Measurements from ENCODE around the gene DPYD.
A peak's percentile ranks its signal among the peaks of the same experiment; 100 is the strongest.

Gene DPYD

DNA sequence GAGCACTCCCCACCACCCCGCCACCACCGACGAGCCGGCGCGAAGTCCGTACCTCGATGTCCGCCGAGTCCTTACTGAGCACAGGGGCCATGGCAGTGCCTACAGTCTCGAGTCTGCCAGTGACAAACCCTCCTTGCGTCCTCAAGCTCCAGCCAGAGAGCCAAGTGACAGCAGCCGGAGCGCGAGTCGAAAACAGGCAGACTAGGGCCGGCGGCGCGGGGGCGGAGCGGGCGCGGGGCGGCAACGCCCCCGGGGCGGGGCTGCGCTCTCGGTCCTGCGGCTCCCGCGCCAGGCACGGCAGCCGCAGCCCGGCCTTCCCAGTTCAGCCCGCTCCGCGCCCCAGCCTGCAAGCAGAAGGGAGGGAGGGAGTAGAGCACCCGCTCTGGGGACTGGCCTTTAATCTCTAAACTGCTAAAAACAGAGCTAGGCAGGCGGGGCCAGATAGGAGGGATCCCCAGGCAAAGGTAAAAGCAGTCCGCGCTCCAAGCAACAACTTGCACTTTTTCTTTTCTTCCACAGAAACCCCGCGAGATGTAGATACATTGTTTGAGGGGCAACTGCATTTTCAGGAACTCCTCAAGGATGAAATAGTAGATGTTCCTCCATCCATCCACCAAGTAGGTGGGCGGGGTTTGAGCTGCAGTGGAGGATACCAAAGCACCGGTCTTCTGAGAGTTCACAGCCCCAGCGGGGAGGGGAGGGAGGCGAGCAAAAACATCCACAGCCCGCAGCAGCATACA, at the start of gene DPYD:
DPYD (minus strand) TSS at position 203 of the 740 bp plus-strand sequence; CDS start at position 91, 112 bp downstream.
- DNase-seq: peak; percentile 84 to 87

DNA sequence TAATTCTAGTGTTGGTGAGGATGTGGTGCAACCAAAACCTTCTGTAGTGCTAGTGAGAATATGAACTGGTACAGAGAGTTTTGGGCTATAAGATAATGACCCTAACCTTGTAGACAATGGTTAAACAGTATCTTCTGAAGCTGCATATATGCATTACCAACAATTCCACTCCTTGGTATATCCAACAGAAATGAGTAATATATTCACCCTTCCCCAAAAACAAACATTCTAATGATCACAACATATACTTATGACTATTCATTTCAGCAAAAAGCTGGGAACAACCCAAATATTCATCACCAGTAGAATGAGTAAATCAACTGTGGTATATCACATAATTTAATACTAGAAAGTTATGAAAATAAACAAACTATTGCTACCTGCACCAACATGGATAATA, 39.6 kb upstream of the DPYD start:
- no peak for DNase-seq

DNA sequence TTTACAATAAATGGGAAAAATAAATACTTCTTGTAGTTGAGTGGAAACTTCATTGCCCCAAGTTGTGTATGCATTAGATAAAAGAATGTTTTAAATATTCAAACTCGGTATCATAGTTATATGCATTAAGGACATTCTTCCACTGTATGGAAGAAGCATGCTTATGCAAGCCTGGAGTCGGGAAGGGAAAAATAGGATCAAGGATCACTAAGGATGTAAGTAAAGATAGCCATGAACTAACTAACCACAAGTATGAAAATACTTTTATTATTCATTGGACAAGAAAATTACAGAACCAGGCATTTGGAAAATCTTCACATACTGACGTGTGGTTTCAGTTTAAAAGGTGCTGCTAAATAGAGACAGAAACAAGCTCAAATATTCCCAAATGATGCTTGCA, 26.9 kb upstream of the DPYD start:
- no peak for DNase-seq

DNA sequence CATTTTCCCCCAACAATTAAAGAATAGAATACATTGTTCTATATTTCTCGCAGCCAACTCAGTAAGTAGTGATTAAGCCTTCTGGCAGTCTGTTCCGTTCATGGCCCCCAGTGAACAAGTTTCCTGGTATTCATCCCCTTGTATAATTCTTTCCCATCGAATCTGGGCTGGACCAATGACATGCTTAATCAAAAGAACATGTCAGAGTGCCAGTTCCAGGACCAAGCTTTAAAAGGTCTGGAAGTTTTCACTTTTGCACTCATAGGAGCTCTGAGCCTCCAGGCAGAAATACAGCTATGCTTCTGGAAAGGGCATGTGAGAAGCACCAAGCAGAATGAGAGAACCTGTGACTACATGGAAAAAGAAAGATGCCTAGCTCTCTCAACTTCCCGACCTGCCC, 22.5 kb upstream of the DPYD start:
- DNase-seq: no peak

- DNase-seq: no peak
Measured at GRCh38 chr1:97942161-97943123, 21.6 kb upstream of the DPYD start.

DNA sequence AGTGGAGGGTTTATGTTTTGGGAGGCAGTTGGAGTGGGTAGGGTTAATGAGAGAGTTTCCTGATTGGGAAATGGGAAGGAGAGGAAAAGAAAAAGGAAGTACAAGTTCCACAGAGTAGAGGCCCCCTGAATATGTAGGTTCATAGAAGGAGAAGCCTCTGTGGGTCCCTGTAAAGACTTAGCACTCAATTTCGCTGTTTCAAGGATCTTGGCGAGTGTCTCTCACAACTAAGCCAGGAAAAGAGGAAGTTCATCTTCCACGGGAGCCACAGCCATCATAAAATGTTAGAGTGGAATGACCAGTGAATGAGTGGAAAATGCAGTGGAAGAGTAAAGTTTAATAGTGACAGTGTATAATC, 17.4 kb upstream of the DPYD start:
- peak in 1 of 2 donors; percentile 34 for DNase-seq

- DNase-seq: no peak
Measured at GRCh38 chr1:97936976-97937375, 16.1 kb upstream of the DPYD start.

DNA sequence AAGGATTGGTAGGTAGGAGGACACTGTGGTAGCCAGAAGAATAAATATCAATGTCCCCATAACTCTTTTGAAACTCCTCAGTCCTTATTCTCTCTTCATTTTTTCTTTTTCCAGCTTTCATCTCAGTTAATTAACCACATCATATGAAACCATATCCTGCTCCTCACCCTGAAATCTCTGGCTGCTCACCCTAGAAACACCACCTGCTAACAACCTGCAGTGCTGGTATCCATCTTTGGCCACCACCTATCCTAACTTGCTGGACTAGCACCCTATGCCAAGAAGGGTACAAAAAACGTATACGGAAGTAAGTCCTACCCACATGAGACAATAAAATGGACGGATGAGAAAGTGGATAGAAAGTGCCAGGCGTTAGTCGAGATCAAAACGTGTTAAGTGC, 13.7 kb upstream of the DPYD start:
- no peak for DNase-seq

DNA sequence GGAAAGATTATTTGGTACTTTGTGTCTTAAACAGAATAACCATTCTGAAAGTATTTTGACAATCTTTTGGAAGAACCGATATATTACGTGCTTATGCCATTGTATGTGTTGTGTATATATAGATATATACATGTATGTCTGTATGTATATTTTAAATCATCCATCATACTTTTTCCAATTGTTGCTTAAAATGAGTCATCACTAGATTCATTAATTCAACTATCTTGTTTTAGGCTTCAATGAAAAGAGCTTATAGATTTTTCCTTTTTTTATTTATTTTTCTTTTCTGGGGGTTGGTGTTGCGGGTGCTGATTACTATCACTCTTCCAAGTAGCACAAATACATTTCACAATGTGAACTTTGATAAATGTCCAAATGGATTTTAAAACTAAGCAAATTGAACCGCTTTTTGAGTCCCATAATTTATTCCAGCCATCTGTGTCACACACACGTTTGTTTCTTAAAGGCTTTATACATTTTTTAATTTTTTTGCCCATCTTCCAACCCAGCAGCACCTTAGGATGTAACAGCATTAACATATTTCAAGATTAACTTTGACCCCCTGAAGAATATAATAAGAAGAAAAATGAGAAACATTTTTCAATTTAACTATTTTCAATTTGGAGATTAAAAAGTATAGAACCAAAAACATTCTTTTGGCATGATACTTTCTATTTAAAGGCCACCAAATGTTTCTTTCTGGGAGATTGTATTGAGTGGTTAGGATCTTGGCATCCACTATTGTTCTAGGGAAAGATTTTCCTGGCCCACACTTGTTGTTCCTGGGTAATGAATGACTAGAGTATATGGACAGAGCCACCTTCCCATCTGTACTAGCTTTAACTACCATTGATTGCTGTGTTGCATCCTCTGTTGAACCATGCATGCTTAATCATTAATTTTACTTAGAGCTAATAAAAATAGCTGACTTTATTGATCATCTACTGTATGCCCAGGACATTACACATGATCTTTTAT, 9.3 kb upstream of the DPYD start:
- DNase-seq: no peak

DNA sequence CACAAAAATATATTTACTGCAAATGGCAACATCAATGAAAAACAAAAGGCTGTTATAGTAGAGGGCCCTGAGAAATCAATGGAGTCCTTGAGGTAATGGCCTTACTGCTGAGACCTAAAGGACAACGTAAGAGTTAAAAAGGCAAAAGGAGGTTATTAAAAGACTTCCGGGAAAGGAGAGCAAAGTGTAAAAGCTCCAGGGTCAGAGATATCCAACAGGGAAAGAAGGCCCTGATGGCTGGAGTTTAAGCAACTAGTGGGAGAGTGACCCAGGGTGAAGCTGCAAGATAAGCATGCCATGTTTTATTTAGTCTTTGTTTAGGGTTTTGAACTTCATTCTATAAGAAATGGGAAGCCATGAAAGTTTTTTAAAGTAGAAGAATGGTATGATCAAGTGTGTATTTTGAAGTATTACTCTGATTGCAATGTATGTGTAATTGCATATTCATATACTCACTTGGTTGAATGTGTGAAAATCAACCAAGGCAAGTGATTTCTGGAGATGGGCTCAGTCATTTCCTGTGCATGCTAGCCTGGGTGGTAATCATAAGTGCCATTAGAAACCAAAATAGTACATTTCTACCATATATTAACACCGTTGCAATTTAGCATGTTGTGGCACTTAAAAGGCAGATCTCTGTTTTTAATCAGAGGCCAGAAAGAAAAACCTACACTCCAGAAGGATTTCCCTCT, 5.3 kb upstream of the DPYD start:
- no peak for DNase-seq

DNA sequence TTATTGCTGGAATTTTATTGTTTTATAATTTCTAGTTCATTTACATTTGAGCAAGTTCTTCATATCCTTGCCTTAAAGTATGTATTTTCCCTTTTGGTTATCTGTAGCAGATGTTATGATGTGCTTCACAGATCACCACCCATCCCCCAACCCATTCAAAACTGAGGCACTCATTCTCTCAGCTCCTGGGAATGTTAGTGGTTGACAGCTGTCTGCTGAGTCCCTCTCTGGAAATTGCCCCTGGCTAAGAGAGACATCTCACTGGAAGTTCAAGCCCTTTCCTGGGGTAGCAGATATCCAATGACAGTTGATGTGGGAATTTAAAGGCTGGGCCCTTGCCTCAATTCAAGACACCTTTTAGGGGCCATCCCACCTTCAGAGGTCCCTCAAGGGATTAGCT, 4.3 kb upstream of the DPYD start:
- DNase-seq: no peak

DNA sequence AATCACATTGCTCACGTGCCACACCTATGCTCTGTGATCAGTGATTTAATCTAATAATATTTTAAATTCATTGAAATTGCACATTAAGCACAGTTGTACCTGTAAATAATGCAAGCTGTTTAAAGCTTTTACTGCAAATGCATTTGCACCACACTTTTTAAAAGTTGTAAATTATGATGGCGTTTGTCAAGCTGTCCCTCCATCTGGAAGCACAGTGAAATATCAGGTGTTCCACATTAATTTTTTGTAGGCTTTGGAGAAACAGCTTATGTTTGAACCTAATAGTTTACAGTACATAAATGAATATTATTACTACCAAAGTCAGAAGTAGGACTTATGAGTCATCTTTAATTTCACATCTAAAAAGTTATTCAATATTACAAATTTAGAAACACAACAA, 3.0 kb upstream of the DPYD start:
- DNase-seq: no peak

GRCh38 chr1:97920276-97920831, 480 bp downstream of the DPYD start:
- DNase-seq: peak; percentile 75 to 81

- peak; percentile 65 to 74 for DNase-seq
Measured at GRCh38 chr1:97919585-97920261, 1.1 kb downstream of the DPYD start.

- DNase-seq: no peak
Measured at GRCh38 chr1:97918961-97919360, 1.9 kb downstream of the DPYD start.

GRCh38 chr1:97913506-97914139, 7.2 kb downstream of the DPYD start:
- no peak for DNase-seq

GRCh38 chr1:97911266-97912215, 9.3 kb downstream of the DPYD start:
- no peak for DNase-seq

- DNase-seq: peak; percentile 52 to 56
Measured at GRCh38 chr1:97909266-97909665, 11.6 kb downstream of the DPYD start.

DNA sequence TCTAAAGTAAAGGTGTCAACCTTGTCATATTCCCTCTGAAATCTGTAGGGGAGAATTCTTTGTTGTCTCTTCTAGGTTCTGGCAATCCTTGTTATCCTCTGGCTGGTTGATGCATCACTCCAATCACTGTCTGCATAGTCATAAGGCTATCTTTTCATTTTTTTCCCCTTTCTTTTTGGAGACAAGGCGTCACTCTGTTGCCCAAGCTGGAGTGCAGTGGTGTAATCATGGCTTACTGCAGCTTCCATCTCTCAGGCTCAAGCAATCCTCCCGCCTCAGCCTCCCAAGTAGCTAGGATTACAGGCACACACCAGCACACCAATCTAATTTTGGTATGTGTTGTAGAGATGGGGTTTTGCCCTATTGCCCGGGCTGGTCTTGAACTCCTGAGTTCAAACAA, 12.9 kb downstream of the DPYD start:
- DNase-seq: peak; percentile 70 to 72

Measured in inflammatory macrophage treated with lipopolysaccharide for 1 hour (primary cell).